Forelimb muscle (tissue), 1 donor: Measurements from ENCODE around the gene HMCES. TPM values are rescaled to one million over a fixed set of nuclear protein-coding genes. Genes with fewer than 3 reads are reported as not detected.
"Not testable (repeated sequence)": the region's sequence is repeated elsewhere in the genome, so short reads cannot be mapped to it uniquely, and the experiment has no call there.

Source experiments
- DNase-seq: peaks from one replicate; pipeline ENCODE4 v3.0.0-alpha.2; 2013; ENCODE audit warnings: low read depth
- polyA plus RNA-seq: library from polyadenylated mRNA; unstranded; fragments of 120-200 nt; gene quantifications from one replicate; pipeline ENCODE4 v1.2.1, GENCODE V29; 2013; ENCODE audit not compliant: insufficient read length

HMCES gene
- polyA plus RNA-seq, 1 donor: 21.8 TPM

GRCh38 chr3:129346695-129347457 lies 68.2 kb downstream of the HMCES start:
- no peak for DNase-seq

GRCh38 chr3:129347458-129347845 lies 68.8 kb downstream of the HMCES start:
- DNase-seq: no peak

GRCh38 chr3:129348734-129349133 lies 70.1 kb downstream of the HMCES start:
- DNase-seq: no peak

- not testable (repeated sequence) for DNase-seq
Observed at GRCh38 chr3:129349169-129349568, 70.5 kb downstream of the HMCES start.

GRCh38 chr3:129349791-129350190 lies 71.1 kb downstream of the HMCES start:
- DNase-seq: no peak

GRCh38 chr3:129352045-129352444 lies 73.4 kb downstream of the HMCES start:
- DNase-seq: no peak

GRCh38 chr3:129352650-129353588 lies 74.2 kb downstream of the HMCES start:
- DNase-seq: no peak

- no peak for DNase-seq
Observed at GRCh38 chr3:129353589-129353941, 74.9 kb downstream of the HMCES start.

Other genes starting within 250 kb of the HMCES start
- 0.42 TPM for gene GP9, start 218.1 kb upstream of the HMCES start, polyA plus RNA-seq
- gene RAB43, start 157.1 kb upstream of the HMCES start, polyA plus RNA-seq: 2.7 TPM
- gene ISY1, start 117.8 kb upstream of the HMCES start, polyA plus RNA-seq: 34.5 TPM
- 311 TPM for gene CNBP, start 95.0 kb upstream of the HMCES start, polyA plus RNA-seq
- 106 TPM for gene COPG1, start 29.3 kb upstream of the HMCES start, polyA plus RNA-seq
- 0.13 TPM for gene EFCAB12, start 149.8 kb downstream of the HMCES start, polyA plus RNA-seq
- gene MBD4, start 161.1 kb downstream of the HMCES start, polyA plus RNA-seq: 26.5 TPM
- 33.2 TPM for gene IFT122, start 161.4 kb downstream of the HMCES start, polyA plus RNA-seq
- gene RHO, start 249.8 kb downstream of the HMCES start, polyA plus RNA-seq: 0.09 TPM